Measurements from ENCODE around the gene SNRPA.

DNA sequence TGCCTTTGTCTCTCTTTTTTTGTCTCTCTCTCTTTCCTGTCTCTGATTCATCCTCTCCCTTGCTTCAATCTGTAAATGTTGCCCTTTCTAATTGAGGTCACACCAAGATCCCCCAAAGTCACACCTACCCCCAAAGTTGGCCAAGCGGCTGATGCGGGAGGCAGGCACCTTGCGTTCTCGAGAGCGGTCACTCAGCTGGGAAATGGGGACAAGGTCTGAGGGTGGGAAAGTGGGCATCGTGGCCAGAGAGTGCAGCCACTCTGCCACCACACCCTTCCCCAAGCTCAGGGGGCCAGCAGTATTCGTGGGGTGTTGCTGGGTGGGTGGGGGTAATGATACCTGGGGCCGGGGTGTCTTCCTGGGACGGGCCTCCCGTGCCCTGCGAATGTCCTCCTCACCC, 37.1 kb upstream of the SNRPA start:
- TF ChIP-seq CTCF (IDR thresholded peaks at IDR 0.05; ENCODE audit: low read depth, low read length) = no peak
- TF ChIP-seq POLR2A (IDR thresholded peaks at IDR 0.05; ENCODE audit: extremely low read depth, insufficient read length) = no peak

Measured in NB4 (cell line).